Osteoblast (primary cell): ENCODE results near the gene MINDY1. TPM values are rescaled to one million over a fixed set of nuclear protein-coding genes. Genes with fewer than 3 reads are reported as not detected.
A peak's percentile ranks its signal among the peaks of the same experiment; 100 is the strongest.

Experiments used
- DNase-seq: peaks from one replicate; pipeline ENCODE4 v3.0.0; 2011; ENCODE audit warnings: low spot score, mixed read lengths; ENCODE audit not compliant: insufficient read length; ENCODE audit errors: missing footprints
- H2AFZ ChIP-seq: 2 replicates; pipeline ENCODE4 v1.6.0; 2011; ENCODE audit warnings: mild to moderate bottlenecking, low read length
- H3K27ac ChIP-seq: 2 replicates; pipeline ENCODE4 v1.5.1; 2011; ENCODE audit warnings: mild to moderate bottlenecking, low read depth, low read length, moderate library complexity
- H3K27me3 ChIP-seq: 2 replicates; pipeline ENCODE4 v1.6.0; 2012; ENCODE audit warnings: mild to moderate bottlenecking, control low read depth, inconsistent platforms, low read length, moderate library complexity; ENCODE audit not compliant: insufficient read depth
- H3K36me3 ChIP-seq: 2 replicates; pipeline ENCODE4 v1.5.1; 2011; ENCODE audit warnings: mild to moderate bottlenecking, low read length, control low read depth, moderate library complexity; ENCODE audit not compliant: insufficient read depth
- H3K4me1 ChIP-seq: 2 replicates; pipeline ENCODE4 v1.5.1; 2011; ENCODE audit warnings: mild to moderate bottlenecking, low read length, control low read depth, moderate library complexity; ENCODE audit not compliant: insufficient read depth
- H3K4me2 ChIP-seq: 2 replicates; pipeline ENCODE4 v1.6.0; 2011; ENCODE audit warnings: mild to moderate bottlenecking, low read length; ENCODE audit not compliant: insufficient read depth
- H3K4me3 ChIP-seq: fragments of 200-600 bp; sonication (generic); 3 replicates; pipeline ENCODE4 v1.5.1; 2012; ENCODE audit warnings: mild to moderate bottlenecking, low read length, inconsistent platforms; ENCODE audit not compliant: insufficient read depth
- H3K79me2 ChIP-seq: 2 replicates; pipeline ENCODE4 v1.6.0; 2012; ENCODE audit warnings: mild to moderate bottlenecking, low read length, control low read depth, inconsistent platforms; ENCODE audit not compliant: insufficient read depth
- H3K9me3 ChIP-seq: 2 replicates; pipeline ENCODE4 v1.5.1; 2011; ENCODE audit warnings: low read depth, low read length, control low read depth
- H4K20me1 ChIP-seq: 2 replicates; pipeline ENCODE4 v1.6.0; 2012; ENCODE audit warnings: mild to moderate bottlenecking, low read length, control low read depth; ENCODE audit not compliant: insufficient read depth
- total RNA-seq: library from RNA; depleted of rRNA; stranded (reverse); fragments of >200 nt; gene quantifications from 2 replicates; pipeline ENCODE4 v1.2.3, GENCODE V29; 2012
- TF ChIP-seq, protein P1 (sequence below): IDR thresholded peaks from 2 replicates; pipeline ENCODE4 v1.5.1; 2011; ENCODE audit warnings: mild to moderate bottlenecking, low read depth, low read length, moderate library complexity; ENCODE audit errors: extremely low read depth

The MINDY1 gene
- total RNA-seq, 1 donor: 18.1 TPM

DNA sequence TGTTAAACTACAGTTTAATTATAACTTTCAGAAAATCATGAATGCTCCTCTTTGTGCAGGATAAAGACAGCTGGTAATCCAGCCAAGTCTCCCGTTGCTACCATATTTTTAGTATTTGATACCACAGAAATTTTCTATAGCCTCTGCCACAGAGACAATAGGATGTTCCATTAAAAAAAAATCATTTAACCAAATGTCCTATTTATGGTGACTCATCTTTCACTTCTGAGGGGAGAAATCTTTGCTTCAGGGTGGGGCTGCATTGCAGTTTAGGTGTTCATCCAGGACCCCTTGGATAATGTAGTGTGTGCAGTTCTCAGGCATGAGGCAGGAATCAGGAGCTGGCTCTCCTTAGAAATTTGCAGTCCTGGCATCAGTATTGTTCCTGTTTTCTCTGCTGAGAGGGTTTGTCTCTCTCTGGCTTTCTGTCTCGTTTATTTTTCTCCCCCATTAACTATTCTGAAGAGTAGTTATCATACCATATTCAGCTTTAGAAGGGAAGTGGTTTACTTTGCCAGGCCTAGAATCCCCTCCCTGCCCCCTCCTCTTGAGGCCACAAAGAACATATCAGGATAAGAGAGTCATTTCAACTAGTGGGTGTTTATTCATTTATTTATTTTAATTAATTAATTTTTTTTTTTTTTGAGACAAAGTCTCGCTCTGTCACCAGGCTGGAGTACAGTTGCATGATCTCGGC, 4.6 kb upstream of the MINDY1 start:
- Histone ChIP-seq H3K9me3 (no peaks in the 10 kb centered on the region), H4K20me1 (no peaks in the 10 kb centered on the region), H3K27me3 (no peaks in the 10 kb centered on the region), H3K4me3 (no peak overlapping the region), H2AFZ (no peak overlapping the region), H3K36me3 (no peaks in the 10 kb centered on the region), H3K27ac (no peak overlapping the region), H3K79me2 (peaks cover 15% of the 10 kb centered on the region), H3K4me2 (no peak overlapping the region), H3K4me1 (peaks cover 35% of the 10 kb centered on the region)
- TF ChIP-seq, protein P1, sequence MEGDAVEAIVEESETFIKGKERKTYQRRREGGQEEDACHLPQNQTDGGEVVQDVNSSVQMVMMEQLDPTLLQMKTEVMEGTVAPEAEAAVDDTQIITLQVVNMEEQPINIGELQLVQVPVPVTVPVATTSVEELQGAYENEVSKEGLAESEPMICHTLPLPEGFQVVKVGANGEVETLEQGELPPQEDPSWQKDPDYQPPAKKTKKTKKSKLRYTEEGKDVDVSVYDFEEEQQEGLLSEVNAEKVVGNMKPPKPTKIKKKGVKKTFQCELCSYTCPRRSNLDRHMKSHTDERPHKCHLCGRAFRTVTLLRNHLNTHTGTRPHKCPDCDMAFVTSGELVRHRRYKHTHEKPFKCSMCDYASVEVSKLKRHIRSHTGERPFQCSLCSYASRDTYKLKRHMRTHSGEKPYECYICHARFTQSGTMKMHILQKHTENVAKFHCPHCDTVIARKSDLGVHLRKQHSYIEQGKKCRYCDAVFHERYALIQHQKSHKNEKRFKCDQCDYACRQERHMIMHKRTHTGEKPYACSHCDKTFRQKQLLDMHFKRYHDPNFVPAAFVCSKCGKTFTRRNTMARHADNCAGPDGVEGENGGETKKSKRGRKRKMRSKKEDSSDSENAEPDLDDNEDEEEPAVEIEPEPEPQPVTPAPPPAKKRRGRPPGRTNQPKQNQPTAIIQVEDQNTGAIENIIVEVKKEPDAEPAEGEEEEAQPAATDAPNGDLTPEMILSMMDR: no peak
- DNase-seq: no peak

DNA sequence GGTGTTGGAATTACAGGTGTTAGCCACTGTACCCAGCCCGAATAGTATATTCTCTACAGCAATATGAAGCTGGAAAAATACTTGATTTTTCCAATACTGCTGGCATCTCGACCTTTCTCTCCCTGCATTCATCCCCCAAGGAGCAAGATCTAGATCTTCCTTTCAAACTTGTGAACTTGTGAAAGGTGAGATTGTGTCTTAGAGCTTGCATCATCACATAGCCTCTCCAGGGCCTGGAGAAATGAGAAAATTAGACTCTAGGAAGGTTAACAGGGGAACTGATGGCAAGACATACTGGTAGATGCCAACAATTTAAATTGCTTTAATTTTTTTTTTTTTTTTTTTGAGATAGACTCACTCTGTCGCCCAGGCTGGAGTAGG, 3.6 kb upstream of the MINDY1 start:
- Histone ChIP-seq H3K79me2 (peaks cover 24% of the 10 kb centered on the region), H3K4me2 (no peak overlapping the region), H3K27ac (no peak overlapping the region), H4K20me1 (no peaks in the 10 kb centered on the region), H3K36me3 (no peaks in the 10 kb centered on the region), H3K27me3 (no peaks in the 10 kb centered on the region), H3K4me1 (peaks cover 45% of the 10 kb centered on the region), H2AFZ (no peak overlapping the region), H3K9me3 (no peaks in the 10 kb centered on the region), H3K4me3 (no peak overlapping the region)
- no peak for DNase-seq
- TF ChIP-seq, protein P1: no peak

DNA sequence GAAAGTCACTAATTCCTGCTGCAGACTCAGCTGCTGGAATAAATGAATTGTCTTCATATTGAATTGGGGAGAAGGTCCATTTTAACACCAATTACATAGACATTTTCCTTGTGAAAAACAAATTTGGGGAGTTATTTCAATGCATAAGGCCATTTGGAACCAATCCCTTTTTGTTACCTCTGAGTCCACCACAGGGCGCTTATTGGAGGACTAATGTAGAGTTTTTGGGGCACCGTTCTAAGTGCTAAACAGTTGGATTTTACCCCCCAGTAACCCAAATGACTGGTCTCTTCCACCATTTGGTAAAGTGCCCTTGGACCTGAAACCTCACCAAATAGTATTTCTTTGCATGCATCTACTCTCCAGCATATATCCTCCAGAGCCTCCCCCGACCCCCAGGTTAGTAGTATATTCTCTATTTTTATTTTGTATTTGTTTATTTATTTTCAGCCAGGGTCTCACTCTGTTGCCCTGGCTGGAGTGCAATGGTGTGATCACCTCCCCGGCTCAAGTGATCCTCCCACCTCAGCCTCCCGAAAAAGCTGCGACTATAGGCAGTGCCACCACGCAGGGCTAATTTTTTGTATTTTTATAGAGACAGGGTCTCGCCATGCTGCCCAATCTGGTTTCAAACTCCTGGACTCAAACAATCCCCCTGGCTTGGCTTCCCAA, 3.1 kb upstream of the MINDY1 start:
- no peaks in the 10 kb centered on the region for H3K27me3 ChIP-seq
- peak overlapping the region; percentile 91 for H3K27ac ChIP-seq
- H3K4me1 ChIP-seq: peaks cover 48% of the 10 kb centered on the region
- peaks cover 26% of the 10 kb centered on the region for H3K79me2 ChIP-seq
- peak overlapping the region; percentile 99 for H3K4me3 ChIP-seq
- no peak overlapping the region for H2AFZ ChIP-seq
- no peaks in the 10 kb centered on the region for H4K20me1 ChIP-seq
- peak overlapping the region; percentile 92 for H3K4me2 ChIP-seq
- no peaks in the 10 kb centered on the region for H3K9me3 ChIP-seq
- no peaks in the 10 kb centered on the region for H3K36me3 ChIP-seq
- TF ChIP-seq, protein P1: no peak
- no peak for DNase-seq

DNA sequence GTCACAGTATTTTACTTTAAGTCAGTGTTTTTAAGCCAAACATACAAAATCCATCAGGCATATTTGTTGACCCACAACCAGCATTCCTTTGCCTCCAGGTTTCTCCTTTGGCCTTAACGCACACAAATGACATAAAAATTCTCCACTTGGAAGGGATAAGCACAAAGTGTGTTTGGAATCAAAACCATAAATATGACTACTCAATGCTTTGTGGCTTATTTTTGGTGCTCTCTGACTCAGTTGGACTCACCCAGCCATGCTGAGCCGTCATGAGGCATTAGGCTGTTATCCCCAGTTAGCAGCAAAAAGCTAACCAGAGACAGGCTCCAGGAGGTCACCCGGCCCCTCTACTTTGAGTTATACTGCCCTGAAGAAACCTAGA, 2.5 kb upstream of the MINDY1 start:
- Histone ChIP-seq H3K4me2 (peak overlapping the region; percentile 92), H3K79me2 (peaks cover 30% of the 10 kb centered on the region), H2AFZ (peak overlapping the region; percentile 99), H3K27ac (peak overlapping the region; percentile 91), H3K4me3 (peak overlapping the region; percentile 99), H4K20me1 (no peaks in the 10 kb centered on the region), H3K36me3 (no peaks in the 10 kb centered on the region), H3K9me3 (no peaks in the 10 kb centered on the region), H3K4me1 (peaks cover 49% of the 10 kb centered on the region), H3K27me3 (no peaks in the 10 kb centered on the region)
- DNase-seq: peak; percentile 82
- TF ChIP-seq, protein P1: no peak
